Right atrium auricular region (tissue), 2 donors: Measurements from ENCODE around the gene CCDC24. TPM values are rescaled to one million over a fixed set of nuclear protein-coding genes. Genes with fewer than 3 reads are reported as not detected.

Source experiments
- DNase-seq: peaks from one replicate; pipeline ENCODE4 v3.0.0-alpha.2; 2019; ENCODE audit warnings: low spot score
- H3K27ac ChIP-seq, 2 donors: fragments of 200-600 bp; sonication (generic); 1 replicate in 1 of 2; 2 replicates in 1 of 2; pipeline ENCODE4 v1.5.1; 2016 to 2019
- H3K27me3 ChIP-seq, 2 donors: fragments of 200-600 bp; sonication (generic); one replicate each; pipeline versions ENCODE4 v1.5.1 to v1.6.0; 2017 to 2019
- H3K36me3 ChIP-seq: fragments of 200-600 bp; sonication (generic); one replicate; pipeline ENCODE4 v1.5.1; 2016
- H3K4me1 ChIP-seq, 2 donors: fragments of 200-600 bp; sonication (generic); one replicate each; pipeline versions ENCODE4 v1.5.1 to v1.6.0; 2017 to 2019
- H3K4me3 ChIP-seq, 2 donors: fragments of 200-600 bp; sonication (generic); 1 replicate in 1 of 2; 2 replicates in 1 of 2; pipeline ENCODE4 v1.5.1; 2017 to 2019; ENCODE audit warnings: mild to moderate bottlenecking in 1 of 2, moderate library complexity in 1 of 2
- H3K9me3 ChIP-seq, 2 donors: fragments of 200-600 bp; sonication (generic); one replicate each; pipeline ENCODE4 v1.5.1; 2019
- CTCF ChIP-seq, 2 donors: fragments of 200-600 bp; sonication (generic); IDR thresholded peaks; one replicate each; pipeline ENCODE4 v1.5.1; 2019; ENCODE audit warnings: antibody characterized with exemption in 2 of 2
- total RNA-seq, 2 donors: library from RNA; depleted of rRNA; stranded (reverse); fragments of >200 nt; gene quantifications; one replicate each; pipeline ENCODE4 v1.1.0, GENCODE V29; 2016

The CCDC24 gene
- total RNA-seq, 2 donors from 2014 or later = 1.6 to 2.0 TPM

GRCh38 chr1:43998000-43998378 is 6.6 kb downstream of the CCDC24 start:
- Histone ChIP-seq H3K27me3 (no peaks in the 10 kb centered on the region), H3K27ac (no peak overlapping the region), H3K9me3 (no peaks in the 10 kb centered on the region), H3K36me3 (no peaks in the 10 kb centered on the region), H3K4me1 (peaks cover 0 to 5% of the 10 kb centered on the region in 2 donors), H3K4me3 (no peak overlapping the region)
- TF ChIP-seq CTCF (IDR thresholded peaks at IDR 0.05) = no peak
- DNase-seq = no peak

GRCh38 chr1:43999455-43999854 is 8.1 kb downstream of the CCDC24 start:
- DNase-seq = no peak
- Histone ChIP-seq H3K27me3 (no peaks in the 10 kb centered on the region), H3K4me3 (no peak overlapping the region), H3K4me1 (peaks cover 0 to 5% of the 10 kb centered on the region in 2 donors), H3K27ac (no peak overlapping the region), H3K9me3 (no peaks in the 10 kb centered on the region), H3K36me3 (no peaks in the 10 kb centered on the region)
- no peak for TF ChIP-seq CTCF (IDR thresholded peaks at IDR 0.05)

GRCh38 chr1:44000122-44000665 is 8.8 kb downstream of the CCDC24 start:
- TF ChIP-seq CTCF (IDR thresholded peaks at IDR 0.05) = no peak
- no peaks in the 10 kb centered on the region for H3K9me3 ChIP-seq
- no peaks in the 10 kb centered on the region for H3K27me3 ChIP-seq
- H3K36me3 ChIP-seq = no peaks in the 10 kb centered on the region
- DNase-seq = no peak
- no peak overlapping the region for H3K4me3 ChIP-seq
- H3K4me1 ChIP-seq = peaks cover 0 to 5% of the 10 kb centered on the region in 2 donors
- no peak overlapping the region for H3K27ac ChIP-seq

- Histone ChIP-seq H3K4me3 (no peak overlapping the region), H3K27ac (no peak overlapping the region), H3K9me3 (no peaks in the 10 kb centered on the region), H3K36me3 (no peaks in the 10 kb centered on the region), H3K27me3 (no peaks in the 10 kb centered on the region), H3K4me1 (peaks cover 0 to 4% of the 10 kb centered on the region in 2 donors)
- DNase-seq = no peak
- no peak for TF ChIP-seq CTCF (IDR thresholded peaks at IDR 0.05)
These were observed 10.8 kb downstream of the CCDC24 start for GRCh38 chr1:44002165-44002564.

- Histone ChIP-seq H3K4me3 (no peak overlapping the region), H3K27me3 (no peaks in the 10 kb centered on the region), H3K9me3 (no peaks in the 10 kb centered on the region), H3K36me3 (no peaks in the 10 kb centered on the region), H3K4me1 (peaks cover 0 to 4% of the 10 kb centered on the region in 2 donors), H3K27ac (no peak overlapping the region)
- TF ChIP-seq CTCF (IDR thresholded peaks at IDR 0.05) = no peak
- no peak for DNase-seq
These were observed 11.3 kb downstream of the CCDC24 start for GRCh38 chr1:44002606-44003157.

- Histone ChIP-seq H3K4me1 (peaks cover 0 to 4% of the 10 kb centered on the region in 2 donors), H3K9me3 (no peaks in the 10 kb centered on the region), H3K36me3 (no peaks in the 10 kb centered on the region), H3K27me3 (no peaks in the 10 kb centered on the region), H3K4me3 (no peak overlapping the region), H3K27ac (no peak overlapping the region)
- no peak for DNase-seq
- TF ChIP-seq CTCF (IDR thresholded peaks at IDR 0.05) = no peak
These were observed 16.9 kb downstream of the CCDC24 start for GRCh38 chr1:44008259-44008658.
